ENCODE measurements around the gene PMEL.

PMEL gene

DNA sequence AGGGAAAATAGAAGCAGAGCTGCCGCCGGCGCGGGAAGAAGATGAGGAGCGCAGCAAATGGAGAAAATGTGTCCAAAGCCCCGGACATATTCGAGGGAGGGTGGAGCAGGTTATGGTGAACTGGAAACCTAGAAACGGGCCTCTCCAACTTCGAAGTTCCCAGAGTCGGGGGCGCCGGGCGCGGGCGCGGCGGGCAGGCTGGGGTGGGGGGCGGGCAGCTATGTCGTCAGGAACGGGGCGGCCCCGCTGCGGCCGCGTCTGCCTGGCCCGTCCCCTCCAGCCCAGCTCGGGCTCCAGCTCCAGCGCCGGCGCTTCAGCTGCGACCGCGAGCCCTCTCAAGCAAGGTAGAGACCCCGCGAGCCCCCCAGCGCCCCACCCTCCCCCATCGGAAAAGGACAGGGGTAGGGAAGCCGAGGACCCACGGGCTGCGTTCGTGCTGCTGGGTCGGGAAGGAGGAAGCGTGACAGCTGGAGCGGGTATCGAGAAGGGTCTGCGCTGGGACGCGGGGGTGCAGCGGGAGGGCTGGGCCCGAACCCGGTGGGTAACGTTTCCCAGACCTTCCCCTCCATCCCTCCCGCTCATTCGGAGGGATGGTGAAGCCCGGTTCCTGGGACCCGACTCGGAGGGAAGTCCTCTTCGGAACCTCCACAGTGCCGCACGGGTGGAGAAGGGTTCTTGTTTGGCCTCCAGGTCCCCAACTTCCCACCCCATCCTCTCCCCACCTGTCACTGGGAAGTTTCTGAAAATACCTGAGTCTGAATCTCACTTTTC lies 33.9 kb downstream of the PMEL start:
- TF ChIP-seq, protein P1, sequence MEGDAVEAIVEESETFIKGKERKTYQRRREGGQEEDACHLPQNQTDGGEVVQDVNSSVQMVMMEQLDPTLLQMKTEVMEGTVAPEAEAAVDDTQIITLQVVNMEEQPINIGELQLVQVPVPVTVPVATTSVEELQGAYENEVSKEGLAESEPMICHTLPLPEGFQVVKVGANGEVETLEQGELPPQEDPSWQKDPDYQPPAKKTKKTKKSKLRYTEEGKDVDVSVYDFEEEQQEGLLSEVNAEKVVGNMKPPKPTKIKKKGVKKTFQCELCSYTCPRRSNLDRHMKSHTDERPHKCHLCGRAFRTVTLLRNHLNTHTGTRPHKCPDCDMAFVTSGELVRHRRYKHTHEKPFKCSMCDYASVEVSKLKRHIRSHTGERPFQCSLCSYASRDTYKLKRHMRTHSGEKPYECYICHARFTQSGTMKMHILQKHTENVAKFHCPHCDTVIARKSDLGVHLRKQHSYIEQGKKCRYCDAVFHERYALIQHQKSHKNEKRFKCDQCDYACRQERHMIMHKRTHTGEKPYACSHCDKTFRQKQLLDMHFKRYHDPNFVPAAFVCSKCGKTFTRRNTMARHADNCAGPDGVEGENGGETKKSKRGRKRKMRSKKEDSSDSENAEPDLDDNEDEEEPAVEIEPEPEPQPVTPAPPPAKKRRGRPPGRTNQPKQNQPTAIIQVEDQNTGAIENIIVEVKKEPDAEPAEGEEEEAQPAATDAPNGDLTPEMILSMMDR (IDR thresholded peaks at IDR 0.05; ENCODE audit: extremely low read depth, missing control alignments), result no peak
- peak; percentile 76 for DNase-seq (ENCODE audit: low spot score)

DNA sequence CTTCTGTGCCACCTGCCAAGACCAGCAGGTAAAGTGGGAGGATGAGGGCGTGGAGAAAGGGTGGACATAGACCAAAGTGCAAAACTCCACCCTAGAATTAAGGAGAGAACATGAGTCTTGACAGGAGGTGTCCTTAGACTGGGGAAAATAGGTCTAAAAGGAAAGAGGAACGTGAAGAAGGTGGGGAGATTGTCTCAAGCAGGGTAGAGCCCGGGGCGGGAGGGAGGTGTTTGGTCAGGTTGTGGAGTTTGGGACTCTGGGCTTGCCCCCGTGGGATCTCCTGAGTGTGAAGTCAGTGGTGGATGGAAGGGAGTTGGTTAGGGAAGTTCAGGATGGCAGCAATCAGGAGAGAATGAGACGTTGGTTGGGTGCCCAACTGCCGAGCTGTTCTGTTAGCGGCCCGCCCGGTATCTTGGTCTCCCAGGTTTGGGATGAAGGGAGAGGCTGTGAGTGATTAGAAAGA lies 34.5 kb downstream of the PMEL start:
- no peak for DNase-seq (ENCODE audit: low spot score)
- TF ChIP-seq, protein P1 (IDR thresholded peaks at IDR 0.05; ENCODE audit: extremely low read depth, missing control alignments), result no peak

GRCh38 chr12:55930771-55931316 lies 35.0 kb downstream of the PMEL start, which contains the start of gene DGKA:
TSS of gene DGKA (plus strand) at chr12:55931162. CDS start at chr12:55936504, 5,342 bp downstream.
- TF ChIP-seq, protein P1 (IDR thresholded peaks at IDR 0.05; ENCODE audit: extremely low read depth, missing control alignments), result no peak
- DNase-seq (ENCODE audit: low spot score), result peak; percentile 83

DNA sequence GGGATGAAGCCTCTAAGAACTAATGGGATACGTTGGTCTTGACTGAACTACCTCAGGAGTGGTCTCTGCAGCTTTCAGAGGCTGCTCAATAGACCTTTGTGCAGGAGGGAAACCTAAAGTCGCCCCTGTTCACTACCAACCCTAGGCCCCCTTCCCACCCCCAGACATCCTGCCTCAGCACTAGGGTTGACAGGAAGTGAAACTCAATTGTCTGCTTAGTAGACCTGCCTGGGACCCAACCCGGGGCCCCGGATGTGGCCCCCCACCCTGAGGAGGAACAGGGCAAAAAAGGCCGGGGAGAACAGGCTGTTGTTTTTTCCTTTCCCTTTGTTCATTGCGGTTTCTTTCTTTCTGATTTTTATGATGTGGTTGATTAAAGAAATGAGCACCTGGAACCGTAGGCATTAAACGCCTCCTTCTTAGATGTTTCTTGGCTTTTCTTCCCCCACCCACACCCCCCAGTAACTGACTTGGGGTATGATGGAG lies 36.5 kb downstream of the PMEL start:
- DNase-seq (ENCODE audit: low spot score), result peak; percentile 89
- TF ChIP-seq, protein P1 (IDR thresholded peaks at IDR 0.05; ENCODE audit: extremely low read depth, missing control alignments), result no peak

DNA sequence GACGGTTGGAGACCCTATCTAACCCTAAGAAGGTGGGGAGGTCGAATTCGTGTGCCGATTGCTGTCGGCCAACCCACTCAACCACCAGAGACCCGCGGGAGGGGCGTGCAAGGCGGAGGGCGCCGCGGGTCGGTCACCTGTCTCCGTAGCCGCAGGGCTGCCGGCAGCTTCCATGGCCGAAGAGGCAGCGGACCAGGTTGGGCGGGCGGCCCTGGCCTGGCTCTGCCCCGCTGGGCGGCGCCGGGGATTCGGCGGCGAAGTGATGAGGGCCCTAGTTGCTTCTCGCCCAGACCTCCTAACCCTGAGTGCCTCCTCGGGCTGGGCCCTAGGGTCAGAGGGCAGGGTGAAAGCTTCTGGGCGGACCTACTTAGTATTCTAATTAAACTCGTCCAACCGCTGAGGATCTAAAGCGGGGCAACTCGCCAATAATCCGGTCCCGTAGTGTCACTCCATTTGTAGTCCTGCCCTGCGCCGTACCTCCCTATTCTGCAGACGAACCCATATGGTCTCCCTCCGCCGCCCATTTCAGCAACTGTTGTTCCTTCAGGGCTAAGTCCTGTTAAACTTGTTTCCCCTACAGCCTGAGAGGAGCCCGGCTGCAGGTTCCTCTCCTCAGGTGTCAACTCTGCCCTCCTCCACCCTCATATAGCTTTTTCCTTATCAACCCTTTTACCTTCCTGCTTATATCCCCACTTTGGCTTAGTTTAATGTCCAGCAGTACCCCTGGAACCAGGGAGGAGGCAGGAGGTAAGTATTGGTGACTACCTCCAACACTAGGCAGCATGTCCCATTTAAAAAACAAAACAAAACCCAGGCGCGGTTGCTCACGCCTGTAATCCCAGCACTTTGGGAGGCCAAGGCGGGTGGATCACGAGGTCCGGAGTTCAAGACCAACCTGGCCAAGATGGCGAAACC lies 38.0 kb downstream of the PMEL start, which contains the start of gene PYM1:
Gene PYM1, minus strand, starts transcription at position 307 of the 915 bp plus-strand sequence. Its CDS starts 133 bp downstream, at position 174.
- DNase-seq (ENCODE audit: low spot score), result peak; percentile 87
- TF ChIP-seq, protein P1 (IDR thresholded peaks at IDR 0.05; ENCODE audit: extremely low read depth, missing control alignments), result no peak

DNA sequence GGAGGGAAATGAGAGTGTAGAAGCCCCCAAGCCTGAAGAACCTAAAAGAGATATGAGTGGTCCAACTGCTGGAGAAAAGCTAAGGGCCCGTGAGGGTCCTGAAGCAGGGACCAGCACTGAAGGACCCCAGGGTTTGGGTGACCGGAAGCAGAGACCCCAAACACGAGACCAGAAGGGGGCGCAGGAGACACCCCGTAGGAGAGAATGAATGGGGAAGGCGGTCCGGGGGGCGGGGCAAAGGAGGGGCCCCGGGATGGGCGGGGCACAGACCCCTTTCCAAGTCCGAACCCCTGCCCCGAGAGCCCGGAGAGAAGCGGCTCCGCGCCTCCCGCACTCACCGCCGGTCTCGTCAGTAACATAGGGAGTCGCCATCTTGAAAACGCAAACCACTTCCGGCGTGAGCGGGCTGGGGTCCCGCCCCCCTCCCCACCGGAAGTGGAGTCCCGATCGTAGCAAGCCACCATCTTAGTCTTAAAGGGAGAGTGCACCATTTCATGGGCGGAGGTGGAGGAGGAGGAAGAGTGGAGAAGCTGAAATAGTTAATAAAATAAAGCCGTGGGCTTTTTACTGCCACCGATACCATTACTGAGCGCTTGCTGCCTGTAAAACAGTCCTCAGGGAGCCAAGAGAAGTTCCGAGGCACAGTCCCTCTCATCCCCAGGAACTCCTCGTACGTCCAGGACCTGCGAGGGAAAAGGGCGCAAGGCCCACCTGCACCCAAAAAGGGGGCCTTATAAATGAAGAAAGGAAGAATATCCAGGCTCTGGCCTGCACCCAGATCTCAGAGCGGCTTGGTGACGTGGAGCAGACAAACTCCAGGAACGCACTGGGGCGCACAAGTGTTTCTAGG lies 38.9 kb downstream of the PMEL start:
- DNase-seq (ENCODE audit: low spot score), result peak; percentile 92
- TF ChIP-seq, protein P1 (IDR thresholded peaks at IDR 0.05; ENCODE audit: extremely low read depth, missing control alignments), result peak; percentile 45
